Measurements from ENCODE around the gene TRPV2. TPM values are rescaled to one million over a fixed set of nuclear protein-coding genes. Genes with fewer than 3 reads are reported as not detected.

The TRPV2 gene
- total RNA-seq, 4 donors from 2014 or later: 7.8 to 66.1 (median 17.0) TPM

GRCh38 chr17:16380640-16381495 lies 34.5 kb upstream of the TRPV2 start, which contains the start of gene UBB:
Gene UBB, plus strand, starts transcription at chr17:16381091. Its CDS starts 817 bp downstream, at chr17:16381908.
- TF ChIP-seq, protein P1, sequence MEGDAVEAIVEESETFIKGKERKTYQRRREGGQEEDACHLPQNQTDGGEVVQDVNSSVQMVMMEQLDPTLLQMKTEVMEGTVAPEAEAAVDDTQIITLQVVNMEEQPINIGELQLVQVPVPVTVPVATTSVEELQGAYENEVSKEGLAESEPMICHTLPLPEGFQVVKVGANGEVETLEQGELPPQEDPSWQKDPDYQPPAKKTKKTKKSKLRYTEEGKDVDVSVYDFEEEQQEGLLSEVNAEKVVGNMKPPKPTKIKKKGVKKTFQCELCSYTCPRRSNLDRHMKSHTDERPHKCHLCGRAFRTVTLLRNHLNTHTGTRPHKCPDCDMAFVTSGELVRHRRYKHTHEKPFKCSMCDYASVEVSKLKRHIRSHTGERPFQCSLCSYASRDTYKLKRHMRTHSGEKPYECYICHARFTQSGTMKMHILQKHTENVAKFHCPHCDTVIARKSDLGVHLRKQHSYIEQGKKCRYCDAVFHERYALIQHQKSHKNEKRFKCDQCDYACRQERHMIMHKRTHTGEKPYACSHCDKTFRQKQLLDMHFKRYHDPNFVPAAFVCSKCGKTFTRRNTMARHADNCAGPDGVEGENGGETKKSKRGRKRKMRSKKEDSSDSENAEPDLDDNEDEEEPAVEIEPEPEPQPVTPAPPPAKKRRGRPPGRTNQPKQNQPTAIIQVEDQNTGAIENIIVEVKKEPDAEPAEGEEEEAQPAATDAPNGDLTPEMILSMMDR (IDR thresholded peaks at IDR 0.05; ENCODE audit: low read depth): no peak

GRCh38 chr17:16381496-16381820 lies 33.9 kb upstream of the TRPV2 start:
- TF ChIP-seq, protein P1 (IDR thresholded peaks at IDR 0.05; ENCODE audit: low read depth): no peak

DNA sequence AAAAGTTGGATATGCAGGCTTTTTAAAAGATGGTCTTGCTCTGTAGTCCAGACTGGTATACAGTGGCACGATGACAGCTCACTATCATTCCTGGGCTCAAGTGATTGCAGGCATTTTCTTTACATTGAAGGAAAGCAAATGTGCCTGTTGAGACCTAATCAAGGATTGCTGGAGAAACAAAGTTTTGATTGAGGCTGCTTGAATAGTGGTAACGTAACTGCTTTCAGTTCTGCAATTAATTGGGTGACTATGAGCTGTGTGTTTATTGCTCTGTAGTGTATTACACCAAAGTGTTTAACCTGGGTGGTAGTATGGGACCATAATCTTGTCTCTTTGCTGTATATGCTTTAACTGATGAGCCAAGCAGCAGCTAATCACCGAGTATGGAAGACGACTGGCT lies 32.2 kb upstream of the TRPV2 start:
- TF ChIP-seq, protein P1 (IDR thresholded peaks at IDR 0.05; ENCODE audit: low read depth): no peak

DNA sequence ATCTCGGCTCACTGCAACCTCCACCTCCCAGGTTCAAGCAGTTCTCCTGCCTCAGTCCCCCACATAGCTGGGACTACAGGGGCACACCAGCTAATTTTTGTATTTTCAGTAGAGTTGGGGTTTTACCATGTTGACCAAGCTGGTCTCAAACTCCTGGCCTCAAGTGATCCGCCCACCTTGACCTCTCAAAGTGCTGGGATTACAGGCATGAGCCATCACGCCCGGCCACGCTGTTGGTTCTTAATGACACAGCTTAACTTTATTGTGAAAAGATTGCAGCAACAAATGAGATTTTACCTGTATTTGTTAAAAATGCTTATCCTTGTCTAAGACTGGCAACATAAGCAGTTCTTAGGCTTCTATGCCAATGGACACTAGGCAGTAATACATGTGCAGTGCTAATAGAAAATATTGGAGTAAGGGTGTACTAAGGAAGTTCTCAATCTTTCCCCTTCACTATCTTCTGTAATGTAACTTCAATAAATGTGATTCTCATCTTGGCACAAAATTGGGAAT lies 31.5 kb upstream of the TRPV2 start:
- TF ChIP-seq, protein P1 (IDR thresholded peaks at IDR 0.05; ENCODE audit: low read depth): no peak

DNA sequence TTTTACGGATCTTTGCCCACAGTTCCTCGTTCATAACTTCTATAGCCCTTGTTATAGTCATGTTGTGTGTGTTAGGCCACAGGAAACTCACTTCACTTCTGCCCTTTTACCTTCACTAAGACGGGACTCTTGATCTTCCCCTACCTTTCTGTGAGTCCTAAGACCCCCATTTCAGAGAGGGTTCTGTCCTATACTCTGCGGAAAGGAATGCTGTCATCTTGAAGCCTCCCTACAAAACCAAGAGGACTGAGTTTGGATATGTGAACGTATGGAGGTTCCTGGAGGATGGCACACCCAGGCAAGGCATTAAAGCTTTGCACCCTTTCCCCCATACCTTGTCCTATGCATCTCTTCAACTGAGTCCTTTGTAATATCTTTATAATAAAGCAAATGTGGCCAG lies 30.8 kb upstream of the TRPV2 start:
- TF ChIP-seq, protein P1 (IDR thresholded peaks at IDR 0.05; ENCODE audit: low read depth): no peak

- TF ChIP-seq, protein P1 (IDR thresholded peaks at IDR 0.05; ENCODE audit: low read depth): no peak
These were observed 23.9 kb upstream of the TRPV2 start for GRCh38 chr17:16391451-16391850.
